NCI-H1092 treated with DMSO at 0.1 percent for 48 hours (cell line): Measurements from ENCODE around the gene KLK13.

Source experiments
- DNase-seq: peaks from one replicate; lab custom pipeline; 2025; lab: John Stamatoyannopoulos, UW

Gene KLK13

GRCh38 chr19:51091895-51092873 lies 27.3 kb upstream of the KLK13 start:
- no peak for DNase-seq

GRCh38 chr19:51091126-51091525 lies 26.2 kb upstream of the KLK13 start:
- no peak for DNase-seq

- no peak for DNase-seq
Observed at GRCh38 chr19:51090471-51090870, 25.6 kb upstream of the KLK13 start.

GRCh38 chr19:51089786-51090185 lies 24.9 kb upstream of the KLK13 start:
- DNase-seq, result no peak

- peak; percentile 17 for DNase-seq
Observed at GRCh38 chr19:51086153-51086850, 21.4 kb upstream of the KLK13 start.

- no peak for DNase-seq
Observed at GRCh38 chr19:51084505-51084904, 19.6 kb upstream of the KLK13 start.

GRCh38 chr19:51083783-51084182 lies 18.9 kb upstream of the KLK13 start:
- DNase-seq, result no peak

- no peak for DNase-seq
Observed at GRCh38 chr19:51083181-51083580, 18.3 kb upstream of the KLK13 start.

- no peak for DNase-seq
Observed at GRCh38 chr19:51082611-51083010, 17.7 kb upstream of the KLK13 start, which contains the start of gene KLK14. TSS of gene KLK14 (minus strand) at chr19:51082887. CDS start at chr19:51082614, 273 bp downstream.

- no peak for DNase-seq
Observed at GRCh38 chr19:51081476-51081875, 16.6 kb upstream of the KLK13 start.

GRCh38 chr19:51079481-51080110 lies 14.7 kb upstream of the KLK13 start:
- DNase-seq, result no peak

- no peak for DNase-seq
Observed at GRCh38 chr19:51078731-51079130, 13.8 kb upstream of the KLK13 start.

- DNase-seq, result no peak
Observed at GRCh38 chr19:51078104-51078503, 13.2 kb upstream of the KLK13 start.

GRCh38 chr19:51076631-51077213 lies 11.8 kb upstream of the KLK13 start:
- DNase-seq, result no peak

GRCh38 chr19:51075998-51076397 lies 11.1 kb upstream of the KLK13 start:
- no peak for DNase-seq

GRCh38 chr19:51071095-51071405 lies 6.2 kb upstream of the KLK13 start:
- no peak for DNase-seq

- DNase-seq, result peak; percentile 10
Observed at GRCh38 chr19:51070334-51071094, 5.6 kb upstream of the KLK13 start.

GRCh38 chr19:51066393-51067186 lies 1.7 kb upstream of the KLK13 start:
- no peak for DNase-seq

GRCh38 chr19:51065221-51065960 lies 499 bp upstream of the KLK13 start:
- no peak for DNase-seq

GRCh38 chr19:51063664-51064063 lies 1.2 kb downstream of the KLK13 start:
- DNase-seq, result no peak
